GM19395 (cell line): Measurements from ENCODE around the gene VSTM4.

Experiments
- ATAC-seq: cut with Tn5 transposase; IDR thresholded peaks from one replicate; pipeline ENCODE4 v1.9.1; 2021; ENCODE audit warnings: mild to moderate bottlenecking, moderate library complexity; ENCODE audit not compliant: unreplicated experiment

The VSTM4 gene

GRCh38 chr10:49115015-49115795, at the start of gene VSTM4:
TSS of gene VSTM4 (minus strand) at chr10:49115522. CDS start at chr10:49115485, 37 bp downstream.
- no peak for ATAC-seq

- ATAC-seq, result peak; percentile 88
Observed at GRCh38 chr10:49164559-49165188, 49.4 kb upstream of the VSTM4 start.

DNA sequence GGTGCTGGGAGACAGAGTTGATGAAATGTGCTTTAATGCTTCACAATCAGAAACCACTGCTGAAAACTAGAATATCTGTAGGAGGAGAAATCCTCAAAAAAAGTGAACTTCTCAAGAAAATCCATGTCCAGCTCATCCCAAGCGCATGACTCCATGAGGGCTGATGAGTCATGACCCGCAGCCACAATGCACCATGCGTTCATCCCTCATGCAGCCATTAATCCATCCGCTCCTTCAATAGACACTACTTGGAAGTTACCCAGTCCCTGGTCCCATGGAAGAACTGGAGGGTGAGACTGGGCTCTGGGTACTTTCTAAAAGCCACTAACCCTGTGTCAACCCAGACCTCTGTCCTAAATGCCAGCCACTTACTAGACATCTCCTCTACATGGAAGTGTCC, 48.4 kb upstream of the VSTM4 start:
- ATAC-seq, result no peak

DNA sequence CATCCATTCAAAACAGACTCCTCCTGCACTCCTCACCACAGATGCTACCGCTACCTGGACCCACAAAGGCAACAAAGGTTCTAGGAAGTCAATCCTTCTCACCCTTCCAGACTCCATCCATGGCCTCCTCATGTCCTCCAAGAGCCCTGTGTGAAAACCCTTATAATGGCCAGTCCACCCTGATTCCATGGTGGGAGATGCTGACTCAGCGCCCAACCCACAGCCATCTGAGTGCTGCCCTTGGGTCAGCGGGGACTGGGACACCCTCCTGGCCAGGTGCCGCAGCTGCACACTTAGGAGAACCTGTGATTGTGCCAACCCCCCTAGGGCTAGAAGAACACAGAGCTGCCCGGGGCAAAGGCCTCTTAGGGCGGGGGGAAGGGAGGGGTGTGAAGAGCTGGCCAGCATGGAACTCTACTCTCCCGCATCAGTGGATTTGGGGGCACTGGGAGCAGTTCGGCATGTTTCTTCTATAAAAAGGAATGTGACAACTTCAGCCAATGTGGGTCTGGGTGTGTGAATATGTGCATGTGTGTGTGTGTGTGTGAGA, 47.5 kb upstream of the VSTM4 start:
- no peak for ATAC-seq

DNA sequence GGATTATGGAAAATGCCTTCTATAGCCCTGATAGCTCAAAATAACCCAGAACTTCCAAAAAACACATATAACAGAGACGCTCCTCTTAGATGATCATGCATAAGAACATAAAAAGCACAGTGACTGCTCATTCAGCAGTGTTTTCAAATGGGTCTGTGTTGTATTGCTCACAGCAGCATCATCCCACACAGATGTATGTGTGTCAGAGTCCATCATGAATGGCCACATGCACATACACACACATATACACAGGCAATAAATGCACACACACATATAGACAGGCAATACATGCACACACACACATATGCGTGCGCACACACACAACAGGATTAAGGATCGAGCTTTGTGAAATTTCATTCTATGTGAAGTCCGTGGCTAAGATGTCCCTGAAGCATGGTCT, 46.7 kb upstream of the VSTM4 start:
- ATAC-seq, result no peak

GRCh38 chr10:49161411-49161997, 46.2 kb upstream of the VSTM4 start:
- no peak for ATAC-seq

GRCh38 chr10:49160814-49161213, 45.5 kb upstream of the VSTM4 start:
- ATAC-seq, result no peak

GRCh38 chr10:49160110-49160509, 44.8 kb upstream of the VSTM4 start:
- ATAC-seq, result no peak

GRCh38 chr10:49158915-49159314, 43.6 kb upstream of the VSTM4 start:
- no peak for ATAC-seq

- ATAC-seq, result no peak
Observed at GRCh38 chr10:49158404-49158803, 43.1 kb upstream of the VSTM4 start.

GRCh38 chr10:49157229-49157628, 41.9 kb upstream of the VSTM4 start:
- ATAC-seq, result no peak

DNA sequence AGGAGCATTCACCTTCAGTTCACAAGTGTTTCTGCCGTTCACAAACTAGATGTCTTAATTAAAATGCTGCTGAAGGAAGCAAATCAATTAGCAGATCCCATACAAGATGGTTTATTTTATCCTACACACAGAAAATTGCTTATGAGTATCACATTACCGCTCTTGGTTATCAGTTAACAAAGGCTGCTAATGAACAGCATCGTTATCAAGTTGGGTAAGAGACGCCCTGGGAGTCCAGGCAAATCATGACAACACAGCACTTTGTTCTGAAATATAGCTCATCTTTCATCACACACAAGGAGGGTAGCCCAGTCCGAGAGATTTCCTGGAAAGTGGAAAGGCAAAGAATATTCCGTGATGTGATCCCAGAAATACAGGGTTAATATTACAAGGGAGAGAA, 39.3 kb upstream of the VSTM4 start:
- ATAC-seq, result no peak

DNA sequence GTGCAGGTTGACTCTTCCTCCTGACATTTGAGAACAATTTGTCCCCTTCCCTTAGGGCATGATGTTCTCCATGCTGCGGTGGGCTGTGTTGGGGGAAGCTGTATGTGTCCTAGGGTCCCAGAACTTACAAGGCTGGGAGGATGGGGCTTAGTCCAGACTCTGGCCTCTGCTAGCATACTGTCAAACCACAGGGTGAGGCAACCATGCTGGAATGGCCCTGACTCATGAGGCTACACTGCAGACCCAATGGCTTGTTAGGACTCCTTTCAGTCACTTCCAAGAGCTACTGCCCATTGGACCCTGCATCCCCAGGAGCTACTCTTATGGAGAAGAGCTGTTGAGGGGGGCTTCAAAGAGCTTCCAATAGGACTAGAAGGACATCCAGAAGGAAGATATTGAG, 38.6 kb upstream of the VSTM4 start:
- ATAC-seq, result no peak

DNA sequence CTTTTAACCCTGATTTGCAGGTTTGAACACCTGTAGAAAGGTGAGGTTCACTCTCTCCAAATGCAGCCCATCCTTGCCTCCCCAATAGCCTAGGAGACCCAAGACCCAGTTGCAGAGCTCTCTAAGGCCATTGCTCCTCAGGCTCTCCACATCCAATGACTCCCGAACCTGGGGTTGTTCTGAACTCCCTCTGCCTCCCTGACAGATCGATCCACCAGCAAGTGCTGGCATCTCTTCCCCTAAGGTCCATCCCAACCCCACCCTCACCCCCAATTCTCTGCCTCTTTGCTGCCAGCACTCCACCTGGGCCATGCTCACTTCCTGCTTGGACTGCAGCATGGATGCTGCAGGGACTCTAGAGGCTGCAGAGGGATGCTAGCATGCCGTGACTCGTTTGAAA, 37.8 kb upstream of the VSTM4 start:
- ATAC-seq, result no peak

GRCh38 chr10:49152663-49153062, 37.3 kb upstream of the VSTM4 start:
- ATAC-seq, result no peak

DNA sequence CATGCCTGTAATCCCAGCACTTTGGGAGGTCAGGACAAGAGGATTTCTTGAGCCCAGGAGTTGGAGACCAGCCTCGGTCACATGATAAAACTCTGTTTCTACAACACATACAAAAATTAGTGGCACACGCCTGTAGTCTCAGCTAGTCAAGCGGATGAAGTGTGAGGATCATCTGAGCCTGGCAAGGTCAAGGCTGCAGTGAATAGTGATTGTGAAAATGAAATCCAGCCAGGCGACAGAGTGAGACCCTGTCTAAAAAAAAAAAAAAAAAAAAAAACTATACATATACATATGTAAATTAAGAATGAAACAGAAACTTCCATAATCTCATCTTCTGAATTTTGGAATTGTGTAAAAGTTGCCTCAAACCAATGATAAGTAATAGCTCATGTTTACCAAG, 36.7 kb upstream of the VSTM4 start:
- no peak for ATAC-seq

- no peak for ATAC-seq
Observed at GRCh38 chr10:49151481-49151880, 36.2 kb upstream of the VSTM4 start.

DNA sequence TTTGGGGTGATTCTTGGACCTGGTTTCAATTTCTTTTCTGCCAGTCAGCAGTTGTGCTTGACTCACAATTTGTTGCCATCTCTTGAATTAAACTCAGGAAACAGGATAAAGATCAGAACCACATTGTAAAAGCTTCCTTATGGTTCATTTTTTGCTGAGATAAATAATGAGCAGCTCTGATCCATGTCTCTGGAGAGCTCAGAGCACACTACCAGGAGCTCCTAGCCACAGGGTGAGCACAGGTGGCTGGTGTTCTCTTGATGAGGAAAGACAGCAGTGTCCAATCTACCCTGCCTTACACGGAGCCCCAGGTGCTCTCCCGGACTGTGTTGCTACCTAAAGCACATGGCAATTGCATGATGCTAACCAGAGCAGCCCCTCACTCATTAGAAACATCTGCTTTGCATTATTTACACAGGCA, 35.7 kb upstream of the VSTM4 start:
- no peak for ATAC-seq

GRCh38 chr10:49150426-49150825, 35.1 kb upstream of the VSTM4 start:
- no peak for ATAC-seq

DNA sequence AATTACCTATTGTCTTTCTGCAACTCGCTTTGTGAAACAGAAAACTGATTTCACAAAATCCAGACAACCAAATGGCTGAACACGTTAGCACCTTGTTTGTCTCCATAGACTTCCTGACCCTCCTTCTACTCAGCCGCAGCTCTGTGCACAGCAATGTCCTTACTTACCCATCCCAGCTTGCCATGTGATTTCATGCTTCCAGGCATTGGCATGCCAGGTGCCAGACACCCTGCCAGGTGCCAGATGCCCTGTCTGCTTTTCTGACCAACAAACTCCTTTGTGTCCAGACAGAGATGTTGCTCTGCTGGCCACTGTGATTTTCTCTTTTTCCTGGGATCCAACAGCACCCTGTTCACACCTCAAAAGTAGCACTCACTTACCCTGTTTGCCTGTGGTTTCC, 34.6 kb upstream of the VSTM4 start:
- no peak for ATAC-seq

DNA sequence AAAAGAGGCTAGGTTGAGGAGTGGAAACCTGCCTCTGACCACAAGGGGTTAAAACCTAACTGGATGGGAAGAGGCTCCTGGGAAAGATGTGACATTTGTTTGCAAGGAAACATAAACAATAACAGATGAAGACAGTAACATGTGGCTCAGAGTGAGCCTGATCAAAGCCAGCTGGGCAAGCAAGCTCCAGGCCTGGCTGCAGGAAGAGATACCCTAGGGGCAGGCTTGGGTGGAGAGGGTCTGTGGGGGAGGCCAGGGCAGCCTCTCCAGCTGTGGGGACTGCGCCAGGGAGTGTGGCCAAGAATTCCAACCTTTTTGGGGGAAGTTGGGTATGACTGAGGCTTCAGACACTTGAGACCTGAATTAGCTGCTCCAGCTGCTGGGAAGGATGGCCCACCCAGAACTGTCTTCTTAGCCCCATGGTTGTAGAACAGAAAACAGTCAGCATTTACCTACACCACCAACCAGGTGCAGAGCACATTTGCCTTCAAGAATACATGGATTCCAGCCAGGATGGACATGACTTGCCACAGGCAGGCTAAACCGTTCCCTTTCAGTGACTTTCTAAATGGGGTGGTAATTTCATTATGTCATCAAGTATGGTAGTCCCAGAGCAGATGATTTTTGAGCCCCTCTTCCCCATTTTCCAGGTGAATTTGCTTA, 28.9 kb upstream of the VSTM4 start:
- ATAC-seq, result no peak
